Kidney (tissue), 14 donors: ENCODE data around the gene PFKFB2. TPM values are rescaled to one million over a fixed set of nuclear protein-coding genes. Genes with fewer than 3 reads are reported as not detected.
A peak's percentile ranks its signal among the peaks of the same experiment; 100 is the strongest.

Experiments
- DNase-seq, 5 donors: peaks; one replicate each; pipeline ENCODE4 v3.0.0-alpha.2; 2013 to 2020
- FAIRE-seq: peaks from 2 replicates; lab custom pipeline; 2012; peaks lifted over from hg19 to GRCh38; lab: Jason Lieb, UNC
- H3K27ac ChIP-seq, 2 donors: one replicate each; pipeline ENCODE4 v1.7.0; 2013; ENCODE audit warnings: low read depth in 2 of 2, low read length in 2 of 2, inconsistent platforms in 1 of 2
- H3K27me3 ChIP-seq: one replicate; pipeline ENCODE4 v1.7.1; 2013; ENCODE audit warnings: low read length, inconsistent platforms; ENCODE audit not compliant: control insufficient read depth, insufficient read depth
- H3K36me3 ChIP-seq, 3 donors: one replicate each; pipeline versions ENCODE4 v1.7.0 to v1.7.1; 2013; ENCODE audit warnings: low read length in 3 of 3, control low read depth in 1 of 3, inconsistent platforms in 1 of 3; ENCODE audit not compliant: insufficient read depth in 3 of 3, control insufficient read depth in 2 of 3
- H3K4me1 ChIP-seq, 3 donors: one replicate each; pipeline versions ENCODE4 v1.7.0 to v1.7.1; 2013; ENCODE audit warnings: low read length in 3 of 3, inconsistent platforms in 1 of 3, low read depth in 1 of 3; ENCODE audit not compliant: control insufficient read depth in 2 of 3, insufficient read depth in 2 of 3
- H3K4me3 ChIP-seq, 3 donors: one replicate each; pipeline versions ENCODE4 v1.7.0 to v1.8.1; 2013; ENCODE audit warnings: low read length in 3 of 3, control low read depth in 1 of 3, inconsistent platforms in 1 of 3
- H3K9ac ChIP-seq, 3 donors: one replicate each; pipeline versions ENCODE4 v1.7.0 to v1.7.1; 2013; ENCODE audit warnings: low read length in 3 of 3, control low read depth in 1 of 3, inconsistent platforms in 1 of 3
- H3K9me3 ChIP-seq, 3 donors: one replicate each; pipeline versions ENCODE4 v1.7.0 to v1.7.1; 2013; ENCODE audit warnings: low read length in 3 of 3, control low read depth in 1 of 3, inconsistent platforms in 1 of 3; ENCODE audit not compliant: control insufficient read depth in 2 of 3, insufficient read depth in 1 of 3
- intact Hi-C: fragments of 100-400 bp; cut with DNase I; formaldehyde crosslinking; loops from one replicate; pipeline ENCODE4 v1.11.1; 2022
- polyA plus RNA-seq: library from polyadenylated mRNA; stranded (reverse); fragments of 350-450 nt; fragmentation: Illumina TruSeq; extraction: RNeasy Lipid Tissue Mini Kit (QIAGEN cat#74804); gene quantifications from one replicate; pipeline ENCODE4 v1.2.3, GENCODE V29; 2014; ENCODE audit warnings: low read depth, low replicate concordance; ENCODE audit not compliant: insufficient read depth
- total RNA-seq: library from RNA; stranded (reverse); fragmentation: NEBNext Ultra II Directional; extraction: Animal tissue kit (Norgen Biotek cat#: 25700); gene quantifications from one replicate; pipeline ENCODE4 v1.2.1, GENCODE V29; 2021
- TF ChIP-seq, protein P1 (sequence below): IDR thresholded peaks from 3 replicates; pipeline ENCODE4 v1.5.1; 2012; ENCODE audit warnings: mild to moderate bottlenecking, moderate library complexity, borderline replicate concordance; ENCODE audit not compliant: insufficient read depth; ENCODE audit errors: extremely low read depth
- donor health status: control.
- donor health status: control.
- donor health status: control.
- donor health status: control.
- donor health status: control.
- donor health status: DM: yes; HTN: yes; CAD: no.
- donor health status: Normal renal cell carcinoma (clear cell type).

Gene PFKFB2
- total and polyA plus RNA-seq, 2 donors from 2014 or later: 20.6 to 21.7 TPM

DNA sequence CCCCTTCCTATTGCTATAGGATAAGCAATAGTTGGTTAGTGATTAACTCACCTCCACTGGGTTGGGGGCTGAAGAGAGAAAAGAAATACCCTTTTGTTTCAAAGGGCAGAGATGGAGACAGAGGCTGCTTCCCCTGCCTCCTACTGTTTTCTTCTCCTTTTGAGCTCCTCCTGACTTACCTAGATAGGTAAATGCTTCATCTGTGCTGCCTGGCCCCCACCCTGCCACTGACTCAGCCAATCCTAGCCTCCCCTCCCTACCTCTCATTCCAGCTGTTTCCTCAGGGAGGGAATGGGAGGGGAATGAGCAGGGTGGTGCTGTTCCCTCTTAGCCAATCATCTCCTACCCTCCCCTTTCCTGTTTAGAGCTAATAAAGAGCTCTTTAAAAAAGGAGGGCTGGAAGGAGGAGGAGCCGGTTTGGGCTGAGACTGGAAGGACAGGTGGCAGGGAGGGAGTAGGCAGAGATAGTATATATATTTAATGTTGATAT, 20.5 kb upstream of the PFKFB2 start, which contains the start of gene C1orf116:
Gene C1orf116, minus strand, starts transcription at position 229 of the 490 bp plus-strand sequence. CDS start 5,158 bp downstream, outside the sequence.
- Histone ChIP-seq H3K27ac (peak within 1 kb of the TSS; percentile 63 to 68), H3K9ac (peak within 1 kb of the TSS; percentile 0 to 69 (median 57)), H3K4me1 (peaks cover 0 to 12% (median 9%) of the 10 kb centered on the region in 3 donors), H3K4me3 (peak within 1 kb of the TSS; percentile 5 to 57 (median 19)), H3K36me3 (no peaks in the 10 kb centered on the region), H3K9me3 (no peaks in the 10 kb centered on the region), H3K27me3 (no peaks in the 10 kb centered on the region)
- peak; percentile 63 to 87 (median 74) for DNase-seq
- TF ChIP-seq, protein P1, sequence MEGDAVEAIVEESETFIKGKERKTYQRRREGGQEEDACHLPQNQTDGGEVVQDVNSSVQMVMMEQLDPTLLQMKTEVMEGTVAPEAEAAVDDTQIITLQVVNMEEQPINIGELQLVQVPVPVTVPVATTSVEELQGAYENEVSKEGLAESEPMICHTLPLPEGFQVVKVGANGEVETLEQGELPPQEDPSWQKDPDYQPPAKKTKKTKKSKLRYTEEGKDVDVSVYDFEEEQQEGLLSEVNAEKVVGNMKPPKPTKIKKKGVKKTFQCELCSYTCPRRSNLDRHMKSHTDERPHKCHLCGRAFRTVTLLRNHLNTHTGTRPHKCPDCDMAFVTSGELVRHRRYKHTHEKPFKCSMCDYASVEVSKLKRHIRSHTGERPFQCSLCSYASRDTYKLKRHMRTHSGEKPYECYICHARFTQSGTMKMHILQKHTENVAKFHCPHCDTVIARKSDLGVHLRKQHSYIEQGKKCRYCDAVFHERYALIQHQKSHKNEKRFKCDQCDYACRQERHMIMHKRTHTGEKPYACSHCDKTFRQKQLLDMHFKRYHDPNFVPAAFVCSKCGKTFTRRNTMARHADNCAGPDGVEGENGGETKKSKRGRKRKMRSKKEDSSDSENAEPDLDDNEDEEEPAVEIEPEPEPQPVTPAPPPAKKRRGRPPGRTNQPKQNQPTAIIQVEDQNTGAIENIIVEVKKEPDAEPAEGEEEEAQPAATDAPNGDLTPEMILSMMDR: no peak
- peak; percentile 11 for FAIRE-seq
- intact Hi-C loops: no loop called here

DNA sequence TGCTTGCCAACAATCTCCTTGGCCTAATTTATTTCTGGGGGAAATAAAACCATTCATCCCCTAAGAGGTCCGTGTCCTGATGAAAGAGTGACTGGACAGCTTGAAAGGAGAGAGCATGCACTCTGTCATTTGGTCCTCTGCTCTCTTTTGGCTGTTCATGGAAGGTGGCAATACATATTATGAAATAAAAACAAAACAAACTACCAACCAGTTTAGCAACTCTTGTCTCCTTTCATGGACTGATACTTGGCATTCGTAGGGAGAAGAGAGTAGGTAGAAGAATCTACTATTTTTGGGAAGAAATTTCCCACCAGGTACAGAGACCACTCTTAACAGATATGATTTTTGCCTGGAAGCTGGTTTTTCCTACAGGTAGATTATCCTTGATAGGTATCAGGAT, 19.8 kb upstream of the PFKFB2 start:
- Histone ChIP-seq H3K9me3 (no peaks in the 10 kb centered on the region), H3K9ac (no peak overlapping the region), H3K4me3 (no peak overlapping the region), H3K27me3 (no peaks in the 10 kb centered on the region), H3K27ac (peak overlapping the region; percentile 27 to 49), H3K36me3 (no peaks in the 10 kb centered on the region), H3K4me1 (peaks cover 0 to 9% (median 8%) of the 10 kb centered on the region in 3 donors)
- DNase-seq: no peak
- intact Hi-C loops: no loop called here
- FAIRE-seq: no peak
- TF ChIP-seq, protein P1: no peak

- no peak for FAIRE-seq
- no peaks in the 10 kb centered on the region for H3K36me3 ChIP-seq
- H3K4me3 ChIP-seq: no peak overlapping the region
- no peaks in the 10 kb centered on the region for H3K9me3 ChIP-seq
- no peak for DNase-seq
- no peaks in the 10 kb centered on the region for H3K27me3 ChIP-seq
- no peak overlapping the region for H3K9ac ChIP-seq
- intact Hi-C loops: no loop called here
- H3K27ac ChIP-seq: no peak overlapping the region
- TF ChIP-seq, protein P1: no peak
- peaks cover 0 to 8% (median 3%) of the 10 kb centered on the region in 3 donors for H3K4me1 ChIP-seq
These were observed 18.9 kb upstream of the PFKFB2 start for GRCh38 chr1:207034208-207034607.
